Activated T-cell treated with anti-CD3 and anti-CD28 coated beads, Interleukin-2, amount 50 U/mL, for 48 hours (primary cell): ENCODE results near the gene HOXB4.

Experiments
- DNase-seq, 2 experiments: peaks; one replicate each; pipeline ENCODE4 v3.0.0-alpha.2; 2020

The HOXB4 gene

GRCh38 chr17:48577946-48578615, at the start of gene HOXB4:
HOXB4 (minus strand) TSS chr17:48578350; CDS start chr17:48578319, 31 bp downstream.
- peak; percentile 72 to 74 for DNase-seq

- DNase-seq: no peak
Measured at GRCh38 chr17:48627118-48627597, 49.0 kb upstream of the HOXB4 start.

GRCh38 chr17:48626245-48627117, 48.3 kb upstream of the HOXB4 start, which contains the start of gene HOXB9:
HOXB9 (minus strand) TSS chr17:48626358; CDS start chr17:48626269, 89 bp downstream.
- peak in 1 of 2 experiments; percentile 64 for DNase-seq

GRCh38 chr17:48625495-48626244, 47.5 kb upstream of the HOXB4 start:
- DNase-seq: peak; percentile 64 to 71

GRCh38 chr17:48624544-48625494, 46.7 kb upstream of the HOXB4 start:
- no peak for DNase-seq

GRCh38 chr17:48624118-48624517, 46.0 kb upstream of the HOXB4 start:
- no peak for DNase-seq

GRCh38 chr17:48623583-48623982, 45.4 kb upstream of the HOXB4 start:
- DNase-seq: no peak

GRCh38 chr17:48622857-48623256, 44.7 kb upstream of the HOXB4 start:
- DNase-seq: no peak

- DNase-seq: no peak
Measured at GRCh38 chr17:48621410-48622392, 43.6 kb upstream of the HOXB4 start.

GRCh38 chr17:48620461-48621139, 42.5 kb upstream of the HOXB4 start:
- DNase-seq: no peak

GRCh38 chr17:48619826-48620449, 41.8 kb upstream of the HOXB4 start:
- no peak for DNase-seq

GRCh38 chr17:48618256-48618896, 40.2 kb upstream of the HOXB4 start:
- DNase-seq: peak; percentile 88 to 90

- no peak for DNase-seq
Measured at GRCh38 chr17:48617471-48618255, 39.5 kb upstream of the HOXB4 start.

- DNase-seq: no peak
Measured at GRCh38 chr17:48616717-48617470, 38.7 kb upstream of the HOXB4 start.

- DNase-seq: no peak
Measured at GRCh38 chr17:48615963-48616716, 38.0 kb upstream of the HOXB4 start.
